BLaER1 (cell line): ENCODE data around the gene MTHFD2L.
A peak's percentile ranks its signal among the peaks of the same experiment; 100 is the strongest.

Experiments
- H3K27ac ChIP-seq: shearing (Covaris generic); formaldehyde crosslinking; 2 replicates; pipeline ENCODE4 v1.8.1; 2022
- H3K27me3 ChIP-seq: shearing (Covaris generic); formaldehyde crosslinking; 2 replicates; pipeline ENCODE4 v1.8.1; 2022
- H3K36me3 ChIP-seq: shearing (Covaris generic); formaldehyde crosslinking; 2 replicates; pipeline ENCODE4 v1.8.1; 2022
- H3K4me1 ChIP-seq: shearing (Covaris generic); formaldehyde crosslinking; 2 replicates; pipeline ENCODE4 v1.8.1; 2022
- H3K4me2 ChIP-seq: shearing (Covaris generic); formaldehyde crosslinking; 2 replicates; pipeline ENCODE4 v1.8.1; 2022
- H3K4me3 ChIP-seq: shearing (Covaris generic); formaldehyde crosslinking; 2 replicates; pipeline ENCODE4 v1.8.1; 2022
- H3K9ac ChIP-seq: shearing (Covaris generic); formaldehyde crosslinking; 2 replicates; pipeline ENCODE4 v1.8.1; 2022
- H3K9me3 ChIP-seq: shearing (Covaris generic); formaldehyde crosslinking; 2 replicates; pipeline ENCODE4 v1.8.1; 2022
- H4K20me1 ChIP-seq: shearing (Covaris generic); formaldehyde crosslinking; 2 replicates; pipeline ENCODE4 v1.8.1; 2022
- Cebpa-rat ChIP-seq: shearing (Covaris generic); IDR thresholded peaks from 2 replicates; pipeline ENCODE4 v1.8.1; 2022

MTHFD2L gene

DNA sequence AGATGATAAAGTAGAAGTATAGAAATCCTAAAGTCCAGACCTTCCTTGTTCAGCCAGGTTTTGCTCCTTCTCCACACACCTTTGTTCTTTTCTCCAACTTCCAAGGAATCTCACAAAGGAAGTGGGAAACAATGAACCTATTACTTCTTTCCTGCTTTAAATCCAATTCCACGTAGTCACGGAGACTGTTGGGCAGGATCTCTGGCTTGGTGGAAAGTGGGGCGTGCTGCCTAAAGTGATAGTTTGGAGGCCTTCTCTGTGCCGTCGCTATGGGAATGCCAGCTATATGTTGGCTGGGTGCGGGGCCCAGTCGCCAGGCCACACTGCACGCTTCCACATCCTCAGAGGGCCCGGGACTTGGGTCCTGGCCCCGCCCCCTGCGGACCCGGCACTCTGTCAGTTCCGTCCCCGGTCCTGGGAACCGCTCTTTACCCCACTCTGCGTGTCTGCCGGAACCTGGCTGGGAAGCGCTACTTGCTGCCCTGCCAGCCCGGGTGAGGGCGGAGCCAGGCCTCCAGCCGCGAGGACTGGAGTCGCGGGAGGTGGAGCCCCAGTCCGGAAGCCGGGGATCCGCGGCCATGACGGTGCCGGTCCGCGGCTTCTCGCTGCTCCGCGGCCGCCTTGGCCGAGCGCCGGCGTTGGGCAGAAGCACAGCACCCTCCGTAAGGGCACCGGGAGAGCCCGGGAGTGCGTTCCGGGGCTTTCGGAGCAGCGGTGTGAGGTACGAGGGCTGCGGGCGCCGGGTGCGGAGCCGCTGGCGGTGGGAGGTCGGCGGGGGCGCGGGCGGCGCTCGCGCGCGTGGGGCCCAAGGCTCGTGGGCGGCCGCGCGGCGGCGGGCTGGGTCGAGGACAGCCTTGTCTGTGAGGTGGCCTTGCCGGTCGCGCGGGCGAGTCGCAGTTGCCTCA is at the start of gene MTHFD2L:
Gene MTHFD2L (plus strand): TSS at position 558 of the 905 bp plus-strand sequence. CDS start 21 bp downstream, at position 579.
- H3K36me3 ChIP-seq: peaks cover 25% of the 10 kb centered on the region

DNA sequence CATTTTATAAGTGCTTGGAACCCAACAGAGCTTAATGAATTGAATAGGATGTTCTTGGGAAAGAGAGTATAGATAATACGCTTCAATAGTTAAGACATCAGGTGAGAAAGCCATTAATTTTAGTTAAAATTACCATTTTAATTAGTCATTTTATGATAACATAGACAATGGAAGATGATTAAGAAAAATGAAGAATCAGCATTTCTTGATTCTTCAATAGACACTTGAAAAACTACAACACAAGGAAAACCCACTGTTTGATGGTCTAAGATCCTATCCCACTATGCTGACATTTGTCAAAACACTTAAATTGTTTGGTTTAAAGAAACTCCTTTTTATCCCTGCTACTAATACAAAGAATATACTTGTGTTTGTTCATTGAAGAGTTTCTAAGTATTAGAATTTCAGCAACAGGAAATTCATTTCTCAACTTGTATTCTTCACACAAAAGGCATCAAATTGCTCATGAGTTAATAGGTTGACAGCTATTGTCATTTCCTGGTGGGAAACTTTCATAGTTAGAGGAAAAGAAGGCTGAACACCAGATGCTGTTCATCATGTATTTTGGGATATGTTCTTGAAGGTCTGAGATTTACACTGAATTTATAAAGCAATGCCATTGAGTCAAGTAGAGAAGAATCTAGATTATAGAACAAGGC is 49.3 kb upstream of the MTHFD2L start:
- Histone ChIP-seq H3K27me3 (no peaks in the 10 kb centered on the region), H3K36me3 (no peaks in the 10 kb centered on the region), H3K4me2 (no peak overlapping the region), H3K4me3 (no peak overlapping the region), H3K9me3 (no peaks in the 10 kb centered on the region), H4K20me1 (no peaks in the 10 kb centered on the region), H3K27ac (no peak overlapping the region), H3K4me1 (no peaks in the 10 kb centered on the region), H3K9ac (no peak overlapping the region)
- TF ChIP-seq Cebpa-rat: no peak

More for the DNA sequence above, at the start of gene MTHFD2L:
- Histone ChIP-seq H3K9ac (peak within 1 kb of the TSS; percentile 98), H3K4me3 (peak within 1 kb of the TSS; percentile 93), H3K9me3 (no peaks in the 10 kb centered on the region), H3K27me3 (no peaks in the 10 kb centered on the region), H3K4me2 (peak within 1 kb of the TSS; percentile 85), H3K4me1 (peaks cover 19% of the 10 kb centered on the region), H4K20me1 (peaks cover 6% of the 10 kb centered on the region; the same call in 1 of the 2 replicates), H3K27ac (peak within 1 kb of the TSS; percentile 96)
- TF ChIP-seq Cebpa-rat: no peak

DNA sequence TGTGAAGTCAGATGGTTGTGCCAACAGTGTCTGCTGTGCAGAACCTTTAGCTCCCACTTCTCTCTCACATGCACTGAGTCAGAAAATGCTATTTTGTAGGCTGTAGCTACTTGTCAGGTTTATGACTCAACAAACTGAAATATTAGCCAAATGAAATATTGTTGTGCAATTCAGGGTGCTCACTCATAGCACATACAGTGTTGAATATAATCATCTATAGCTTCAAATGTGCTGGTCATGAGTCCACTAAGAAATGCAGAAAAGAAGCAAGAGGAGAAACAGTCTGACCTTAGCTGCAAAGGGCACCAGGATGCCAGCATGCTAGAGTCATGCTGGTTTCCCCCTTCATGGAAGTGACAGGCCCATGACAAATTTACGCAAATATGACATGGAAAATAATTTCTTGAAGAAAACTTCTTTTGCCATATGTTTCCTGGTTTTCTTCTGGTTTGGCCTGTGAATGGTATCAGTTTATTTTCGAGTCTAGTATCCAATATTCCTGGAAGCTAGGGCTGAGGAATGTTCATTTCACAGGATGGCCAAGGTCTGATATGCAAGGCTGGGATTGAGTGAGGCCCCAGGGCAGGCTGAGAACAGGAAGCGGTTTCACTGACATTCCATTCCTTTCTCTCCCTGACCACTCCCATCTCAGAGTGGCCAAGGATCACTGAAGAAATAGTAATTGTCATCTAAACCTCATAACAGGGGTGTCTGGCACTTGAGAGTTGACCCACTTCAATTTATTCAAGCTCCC is 48.6 kb upstream of the MTHFD2L start:
- Histone ChIP-seq H3K9me3 (no peaks in the 10 kb centered on the region), H3K4me2 (no peak overlapping the region), H4K20me1 (no peaks in the 10 kb centered on the region), H3K9ac (no peak overlapping the region), H3K27ac (no peak overlapping the region), H3K4me3 (no peak overlapping the region), H3K27me3 (no peaks in the 10 kb centered on the region), H3K36me3 (no peaks in the 10 kb centered on the region), H3K4me1 (no peaks in the 10 kb centered on the region)
- no peak for TF ChIP-seq Cebpa-rat

DNA sequence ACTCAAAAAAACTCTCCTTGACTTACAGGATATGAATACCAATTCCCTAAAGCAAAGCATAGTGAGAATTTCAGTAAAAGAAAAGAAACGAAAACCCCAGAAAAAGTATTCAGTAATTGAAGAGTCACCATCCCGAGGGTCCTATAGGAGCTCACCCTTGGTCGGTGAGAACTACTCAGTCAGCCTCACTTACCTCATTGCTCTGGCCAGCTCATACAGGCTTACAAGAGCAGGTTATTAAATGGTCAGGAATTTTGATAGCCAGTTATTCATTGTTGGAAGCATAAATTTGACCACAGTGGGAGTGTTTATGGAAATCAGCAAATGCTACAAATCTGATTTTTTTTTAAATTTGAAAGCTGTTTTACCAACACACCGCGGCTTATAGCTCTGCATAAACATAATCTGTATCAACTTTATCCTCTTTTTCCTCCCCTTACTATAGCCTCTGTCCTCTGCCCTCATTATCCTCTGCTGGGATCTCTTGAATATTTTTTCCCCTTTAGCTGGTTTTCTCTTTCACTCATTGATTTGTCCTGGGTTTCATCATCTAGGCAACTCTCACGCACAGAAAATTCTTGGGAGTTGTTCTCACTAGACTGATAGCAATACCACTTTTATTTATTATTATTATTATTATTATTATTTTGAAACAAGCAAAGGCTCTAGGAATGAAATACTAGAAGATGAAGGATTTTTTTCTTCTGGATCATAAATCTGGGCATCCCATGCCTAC is 47.9 kb upstream of the MTHFD2L start:
- TF ChIP-seq Cebpa-rat: no peak
- H3K4me2 ChIP-seq: no peak overlapping the region
- H3K27ac ChIP-seq: no peak overlapping the region

DNA sequence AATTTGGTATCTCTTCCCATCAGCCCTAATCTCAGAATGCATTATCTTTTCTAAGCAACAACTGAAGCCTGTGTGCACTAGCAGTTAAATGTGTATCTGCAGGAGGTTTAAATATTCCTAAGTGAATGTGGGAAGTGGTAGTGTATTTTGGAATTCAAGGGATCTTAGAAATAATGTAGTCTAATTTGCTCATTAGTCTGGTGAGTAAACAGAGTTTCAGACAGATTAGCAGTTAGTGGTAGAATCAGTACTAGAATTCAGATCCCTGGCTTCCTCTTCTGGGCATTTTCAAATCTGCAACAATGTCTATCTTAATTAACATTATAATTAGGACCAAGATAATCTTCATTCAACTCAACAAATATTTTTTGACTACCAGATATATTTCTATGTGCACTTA is 47.2 kb upstream of the MTHFD2L start:
- H3K4me1 ChIP-seq: no peaks in the 10 kb centered on the region

More for the DNA sequence above, 47.9 kb upstream of the MTHFD2L start:
- H3K27me3 ChIP-seq: no peaks in the 10 kb centered on the region
- no peaks in the 10 kb centered on the region for H3K9me3 ChIP-seq
- no peaks in the 10 kb centered on the region for H3K36me3 ChIP-seq
- no peaks in the 10 kb centered on the region for H4K20me1 ChIP-seq
- H3K4me3 ChIP-seq: no peak overlapping the region
- no peaks in the 10 kb centered on the region for H3K4me1 ChIP-seq
- H3K9ac ChIP-seq: no peak overlapping the region

DNA sequence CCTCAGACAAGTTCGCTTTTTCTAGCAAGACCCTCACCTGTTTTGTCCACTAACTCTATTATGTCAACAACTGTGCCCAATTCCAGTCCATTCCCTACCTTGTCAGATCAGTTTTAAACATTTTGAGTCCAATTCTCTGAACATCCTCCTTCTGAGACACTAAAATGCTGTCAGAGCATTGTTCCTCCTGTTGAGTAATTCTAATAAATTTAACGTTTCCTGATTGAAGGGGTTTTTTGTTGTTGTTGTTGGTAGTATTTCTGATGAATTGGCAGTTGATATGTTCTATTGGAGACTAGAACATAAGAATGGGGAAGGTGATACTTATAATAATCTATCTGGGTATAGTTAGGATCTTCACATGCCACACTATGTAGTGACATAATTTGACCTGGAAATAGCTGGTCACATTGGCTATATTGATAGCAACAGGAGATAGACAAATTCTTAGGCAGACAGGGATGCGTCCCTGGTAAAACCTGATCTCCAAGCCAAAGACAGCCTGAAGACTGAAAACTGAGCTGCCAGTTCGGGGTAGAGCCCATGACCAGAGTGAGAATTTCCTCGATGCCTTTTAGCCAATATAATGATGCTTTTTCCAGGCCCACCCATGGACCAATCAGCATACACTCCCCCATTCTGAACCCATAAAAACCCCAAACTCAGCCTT is 46.5 kb upstream of the MTHFD2L start:
- H3K4me2 ChIP-seq: no peak overlapping the region

More for the DNA sequence above, 47.2 kb upstream of the MTHFD2L start:
- no peak for TF ChIP-seq Cebpa-rat
- Histone ChIP-seq H3K9me3 (no peaks in the 10 kb centered on the region), H4K20me1 (no peaks in the 10 kb centered on the region), H3K27me3 (no peaks in the 10 kb centered on the region), H3K27ac (no peak overlapping the region), H3K36me3 (no peaks in the 10 kb centered on the region), H3K9ac (no peak overlapping the region), H3K4me2 (no peak overlapping the region), H3K4me3 (no peak overlapping the region)

DNA sequence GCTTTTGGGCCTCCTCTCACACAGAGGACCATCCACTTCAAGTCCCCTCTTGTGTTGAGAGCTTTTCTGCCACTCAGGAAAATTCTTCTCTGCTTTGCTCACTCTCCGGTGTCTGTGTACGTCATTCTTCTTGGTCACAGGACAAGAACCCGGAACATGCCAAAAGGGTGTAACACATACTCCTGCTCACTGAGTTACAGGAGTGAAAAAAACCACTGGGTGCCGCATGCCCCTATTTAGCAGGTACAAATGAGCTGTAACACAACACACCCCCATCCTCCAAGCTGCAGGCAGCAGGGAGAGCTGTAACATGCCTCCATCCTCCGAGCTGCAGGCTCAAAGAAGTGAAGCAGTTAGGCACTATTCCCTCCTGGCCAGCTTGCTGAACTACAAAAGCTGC is 45.9 kb upstream of the MTHFD2L start:
- H3K4me3 ChIP-seq: no peak overlapping the region
- no peaks in the 10 kb centered on the region for H4K20me1 ChIP-seq
- no peaks in the 10 kb centered on the region for H3K36me3 ChIP-seq
- no peak overlapping the region for H3K27ac ChIP-seq
- no peaks in the 10 kb centered on the region for H3K4me1 ChIP-seq
- no peak for TF ChIP-seq Cebpa-rat
- no peak overlapping the region for H3K4me2 ChIP-seq
- no peak overlapping the region for H3K9ac ChIP-seq
- no peaks in the 10 kb centered on the region for H3K9me3 ChIP-seq
- H3K27me3 ChIP-seq: no peaks in the 10 kb centered on the region

More for the DNA sequence above, 46.5 kb upstream of the MTHFD2L start:
- H3K9ac ChIP-seq: no peak overlapping the region
- no peaks in the 10 kb centered on the region for H3K27me3 ChIP-seq
- H3K9me3 ChIP-seq: no peaks in the 10 kb centered on the region
- no peak overlapping the region for H3K27ac ChIP-seq
- no peak overlapping the region for H3K4me3 ChIP-seq
- no peaks in the 10 kb centered on the region for H3K4me1 ChIP-seq
- no peaks in the 10 kb centered on the region for H3K36me3 ChIP-seq
- no peak for TF ChIP-seq Cebpa-rat
- H4K20me1 ChIP-seq: no peaks in the 10 kb centered on the region

DNA sequence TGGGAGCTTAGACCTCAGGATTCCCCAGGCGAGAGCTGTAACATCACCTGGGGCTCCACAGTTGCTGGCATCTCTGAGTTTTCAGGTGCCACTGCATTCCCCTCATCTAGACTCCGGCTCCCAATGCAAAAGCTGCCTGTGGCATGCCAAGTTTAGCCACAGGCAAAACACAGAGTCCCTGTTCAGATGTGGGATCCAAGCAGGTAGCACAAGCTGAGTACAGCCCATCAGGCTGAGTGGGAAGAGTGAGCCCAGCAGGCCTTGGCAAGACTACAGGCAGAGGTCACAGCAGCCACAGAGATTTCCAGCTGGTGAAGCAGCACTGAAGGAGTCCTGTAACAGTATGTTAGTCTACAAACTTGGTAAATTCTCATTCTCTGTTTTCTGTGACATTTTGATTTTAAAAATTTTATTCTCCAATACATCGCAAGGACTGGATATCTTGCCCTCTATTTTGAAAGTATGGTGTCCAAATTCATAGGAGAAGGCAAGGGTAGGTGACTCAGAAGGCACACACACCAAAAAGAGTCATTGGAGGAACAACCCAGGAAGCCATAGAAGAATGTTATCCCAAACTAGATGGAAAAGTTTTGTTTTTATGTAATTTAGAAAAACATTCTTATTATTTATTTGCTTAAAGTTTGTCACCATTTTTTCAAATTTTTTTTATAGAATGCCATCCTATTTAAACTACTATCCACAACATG is 45.4 kb upstream of the MTHFD2L start:
- no peaks in the 10 kb centered on the region for H3K9me3 ChIP-seq
- H3K4me1 ChIP-seq: no peaks in the 10 kb centered on the region
- no peak overlapping the region for H3K4me3 ChIP-seq
- H3K9ac ChIP-seq: no peak overlapping the region
- TF ChIP-seq Cebpa-rat: no peak
- no peak overlapping the region for H3K27ac ChIP-seq
- no peak overlapping the region for H3K4me2 ChIP-seq
- no peaks in the 10 kb centered on the region for H3K36me3 ChIP-seq
- H4K20me1 ChIP-seq: no peaks in the 10 kb centered on the region
- H3K27me3 ChIP-seq: no peaks in the 10 kb centered on the region
